Stromal cell of bone marrow (primary cell): ENCODE measurements around the gene CACHD1.
"Not testable (repeated sequence)": the region's sequence is repeated elsewhere in the genome, so short reads cannot be mapped to it uniquely, and the experiment has no call there.

Experiments used
- DNase-seq: peaks from one replicate; pipeline ENCODE4 v3.0.0-alpha.2; 2012; ENCODE audit warnings: low read depth

Gene CACHD1

DNA sequence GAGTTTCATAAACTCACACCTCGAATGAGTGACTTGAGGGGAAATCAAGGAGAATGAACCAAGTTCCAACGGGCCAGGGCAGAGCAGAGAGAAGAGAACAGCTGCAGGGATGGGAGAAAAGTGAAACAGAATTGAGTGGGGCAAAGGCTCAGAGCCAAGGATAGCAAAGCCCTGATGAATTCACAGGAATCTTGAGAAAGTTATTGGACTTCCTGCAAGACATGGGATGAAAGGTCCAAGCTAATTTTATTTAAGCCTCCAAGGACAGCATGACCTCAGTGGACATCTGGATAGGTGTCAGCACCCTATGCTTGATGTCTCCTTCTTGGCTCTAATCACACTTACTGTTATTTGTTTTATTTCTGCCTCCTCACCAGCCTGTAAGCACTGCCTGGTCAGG, 232.0 kb downstream of the CACHD1 start:
- DNase-seq: no peak

DNA sequence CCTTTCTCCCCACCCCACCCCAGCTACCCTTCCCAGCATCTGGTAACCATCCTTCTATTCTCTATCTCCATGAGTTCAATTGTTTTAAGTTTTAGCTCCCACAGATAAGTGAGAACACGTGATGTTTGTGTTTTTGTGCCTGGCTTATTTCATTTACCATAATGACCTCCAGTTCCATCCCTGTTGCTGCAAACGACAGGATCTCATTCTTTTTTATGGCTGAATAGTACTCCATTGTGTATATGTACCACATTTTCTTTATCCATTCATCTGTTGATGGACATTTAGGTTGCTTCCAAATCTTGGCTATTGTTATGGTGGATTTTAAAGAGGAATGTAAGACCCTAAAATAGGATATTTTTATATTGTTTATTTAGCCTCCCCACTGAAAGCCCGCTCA, 232.7 kb downstream of the CACHD1 start:
- not testable (repeated sequence) for DNase-seq

DNA sequence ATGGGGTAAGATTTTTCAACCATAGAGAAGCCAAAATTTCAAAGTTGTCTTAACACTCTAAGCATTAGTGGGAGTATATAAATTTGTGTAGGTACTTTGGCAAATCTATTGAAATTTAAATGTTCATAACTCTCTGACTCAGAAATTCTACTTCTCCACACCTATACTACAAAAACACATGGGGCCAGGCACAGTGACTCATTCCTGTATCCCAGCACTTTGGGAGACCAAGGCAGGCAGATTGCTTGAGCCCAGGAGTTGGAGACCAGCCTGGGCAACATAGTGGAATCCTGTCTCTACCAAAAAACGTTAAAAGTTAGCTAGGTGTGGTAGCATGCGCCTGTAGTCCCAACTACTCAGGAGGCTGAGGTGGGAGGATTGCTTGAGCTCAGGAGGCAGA, 233.7 kb downstream of the CACHD1 start:
- DNase-seq: no peak

DNA sequence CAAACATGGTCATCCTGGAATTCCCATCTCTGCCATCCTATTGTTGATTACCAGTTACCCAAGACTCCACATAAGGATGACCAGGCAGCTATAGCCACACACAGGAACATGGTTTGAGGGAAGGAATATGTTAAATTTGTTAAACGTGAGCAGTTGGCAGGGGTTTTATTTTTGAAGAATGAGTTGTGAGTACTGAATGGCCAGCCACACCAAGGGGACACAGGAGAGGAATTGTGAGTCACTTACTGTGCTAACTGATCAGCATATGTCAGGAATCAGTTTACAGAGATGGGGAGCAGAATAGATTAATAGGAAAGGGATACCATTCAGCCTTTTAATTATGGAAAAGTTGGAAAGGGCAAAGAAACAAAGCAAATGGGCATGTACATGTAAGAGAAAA, 235.7 kb downstream of the CACHD1 start:
- DNase-seq: no peak

DNA sequence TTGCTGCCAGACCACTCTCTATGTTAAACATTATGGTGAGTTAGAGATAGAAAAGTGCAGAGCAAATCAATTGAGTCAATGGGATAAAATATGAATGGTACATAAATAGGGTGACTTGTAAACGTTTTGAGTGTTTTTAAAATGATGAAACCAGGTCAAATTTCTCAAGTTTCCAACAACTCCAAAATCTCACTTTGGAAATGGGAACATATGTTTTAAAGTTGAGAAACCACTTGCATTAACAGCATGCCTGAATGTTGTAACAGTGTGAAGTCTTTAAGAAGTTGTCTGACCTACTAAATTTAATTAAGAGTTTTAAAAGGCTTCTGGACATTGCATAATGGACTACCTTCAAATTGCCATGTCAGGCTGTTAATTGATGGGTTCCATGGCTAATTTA, 241.3 kb downstream of the CACHD1 start:
- no peak for DNase-seq

DNA sequence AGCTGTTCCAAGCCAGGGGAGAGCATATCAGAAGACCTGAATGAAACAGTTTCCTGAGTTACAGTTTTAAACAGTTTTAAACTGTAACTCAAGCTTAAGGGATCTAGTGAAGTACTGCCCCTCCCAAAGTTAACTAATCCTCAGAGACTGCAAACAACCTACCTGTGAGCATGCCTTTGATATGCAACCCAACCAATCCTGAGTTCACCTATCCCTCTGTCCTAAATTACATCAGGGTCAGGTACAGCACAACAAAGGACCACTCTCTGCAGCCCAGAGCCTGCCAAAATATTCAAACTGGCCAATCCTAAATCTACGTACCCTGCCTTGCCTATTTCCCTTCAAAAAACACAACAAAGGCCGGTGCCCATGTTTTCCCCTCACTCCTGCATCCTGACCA, 242.1 kb downstream of the CACHD1 start:
- no peak for DNase-seq

DNA sequence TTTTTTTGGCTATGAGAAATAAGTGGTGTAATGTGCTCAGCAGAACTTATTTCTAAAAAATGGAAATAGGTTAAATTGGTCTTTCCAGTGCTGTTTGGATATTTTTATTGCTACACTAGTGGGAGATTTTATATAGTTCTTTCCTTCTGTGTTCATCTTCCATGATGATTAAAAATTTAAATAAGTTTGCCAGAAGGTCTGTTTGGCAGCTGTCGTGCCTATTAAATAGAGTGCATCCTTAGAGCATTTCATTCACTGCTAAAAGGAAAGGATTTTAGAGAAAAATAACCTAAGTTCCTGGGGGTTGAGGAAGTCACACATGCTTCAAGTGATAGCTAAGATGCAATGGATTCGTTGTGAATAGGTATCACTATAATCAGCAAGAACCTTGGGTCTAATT, 245.3 kb downstream of the CACHD1 start:
- no peak for DNase-seq

DNA sequence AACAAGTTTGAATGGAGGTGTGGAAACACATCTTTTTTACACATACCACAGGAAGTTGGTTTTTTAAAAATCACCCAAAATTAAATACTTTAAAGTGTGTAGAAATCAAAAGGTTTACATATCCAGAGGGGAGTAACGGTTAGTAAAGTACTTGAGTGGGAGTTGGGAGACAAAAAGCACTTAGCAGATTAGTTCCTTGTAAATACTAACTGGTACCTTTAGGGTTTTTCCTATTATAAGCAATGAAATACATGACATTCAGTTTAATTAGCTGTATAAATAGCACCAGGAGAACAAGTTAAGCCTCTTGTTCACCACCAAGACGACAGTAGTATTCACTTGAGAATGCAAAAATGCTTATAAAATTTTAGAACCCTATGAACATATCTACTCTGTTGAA, 251.2 kb downstream of the CACHD1 start:
- DNase-seq: no peak

DNA sequence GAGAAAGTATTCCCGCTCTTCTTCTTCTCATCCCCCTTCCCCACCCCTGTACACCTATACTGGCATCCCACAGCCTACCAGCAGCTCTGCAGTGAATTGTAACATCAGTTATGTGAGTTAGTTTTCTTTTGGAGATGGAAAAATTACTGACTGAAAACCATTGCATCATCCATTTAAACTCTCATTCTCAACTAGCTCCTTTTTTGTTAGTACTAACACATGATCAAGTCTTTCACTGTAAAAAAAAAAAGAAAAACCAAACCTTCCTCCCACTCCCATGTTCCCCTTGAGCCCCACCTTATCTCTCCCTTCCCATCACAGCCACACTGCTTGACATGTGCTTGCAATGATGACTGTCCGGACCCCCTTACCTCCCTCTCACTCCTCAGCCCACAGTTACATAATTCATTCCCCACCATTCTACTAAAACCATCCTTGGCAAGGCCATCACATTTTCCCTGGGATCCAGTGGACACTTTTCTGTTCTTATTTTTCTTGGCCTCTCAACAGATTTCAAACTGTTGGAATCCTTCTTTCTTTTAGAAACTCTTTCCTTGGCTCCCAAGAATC, 251.7 kb downstream of the CACHD1 start:
- DNase-seq: no peak

DNA sequence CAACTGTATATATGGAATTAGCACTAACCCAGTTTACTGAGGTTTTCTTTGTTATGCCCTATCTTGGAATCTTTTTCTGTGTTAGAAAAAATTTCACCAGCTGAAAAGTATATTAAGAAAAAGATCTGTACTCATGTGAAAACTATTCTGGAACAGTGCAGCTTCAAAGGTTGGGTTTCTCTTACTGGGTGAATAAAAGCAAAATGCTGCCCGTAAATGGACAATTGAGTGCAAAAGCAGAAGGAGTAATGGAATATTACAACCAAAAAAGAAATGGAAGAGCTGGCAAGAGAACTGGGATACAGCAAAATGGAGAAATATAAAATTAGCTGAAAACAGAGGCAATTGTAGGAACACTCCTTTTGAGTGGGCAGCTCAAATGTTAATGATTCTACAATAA, 257.9 kb downstream of the CACHD1 start:
- no peak for DNase-seq

DNA sequence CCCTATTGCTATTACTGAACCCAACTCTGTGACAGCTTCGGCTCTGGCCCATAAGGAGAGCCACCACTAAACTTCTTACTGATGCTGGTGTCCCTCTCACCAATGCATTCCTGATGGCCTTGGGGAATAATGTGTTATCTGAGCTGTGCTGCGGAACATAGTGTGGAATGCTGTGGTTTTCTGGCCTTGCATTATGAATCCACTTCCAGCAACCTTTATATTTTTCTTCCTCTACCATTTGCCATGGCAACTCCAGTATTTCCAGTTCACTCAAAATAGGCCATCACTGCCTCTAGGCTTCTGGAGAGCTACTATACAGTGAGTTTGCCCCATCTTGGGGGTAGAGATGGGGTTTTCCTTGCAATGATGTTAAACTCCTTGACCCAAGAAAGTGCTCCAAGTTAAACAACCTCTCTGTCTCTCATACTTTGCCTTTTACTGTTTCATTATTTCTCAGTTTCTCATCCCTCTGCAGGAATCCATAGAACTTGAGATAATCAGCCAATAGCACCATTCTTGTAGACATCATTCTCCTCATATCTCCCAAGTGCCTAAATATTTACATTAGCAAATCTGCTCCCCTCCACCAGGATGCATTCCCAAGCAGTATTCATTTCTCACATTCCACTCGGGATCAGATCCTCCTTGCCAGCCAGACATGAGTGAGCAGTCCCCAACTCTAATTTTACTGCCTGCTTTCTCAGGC, 263.8 kb downstream of the CACHD1 start:
- DNase-seq: peak; percentile 41

DNA sequence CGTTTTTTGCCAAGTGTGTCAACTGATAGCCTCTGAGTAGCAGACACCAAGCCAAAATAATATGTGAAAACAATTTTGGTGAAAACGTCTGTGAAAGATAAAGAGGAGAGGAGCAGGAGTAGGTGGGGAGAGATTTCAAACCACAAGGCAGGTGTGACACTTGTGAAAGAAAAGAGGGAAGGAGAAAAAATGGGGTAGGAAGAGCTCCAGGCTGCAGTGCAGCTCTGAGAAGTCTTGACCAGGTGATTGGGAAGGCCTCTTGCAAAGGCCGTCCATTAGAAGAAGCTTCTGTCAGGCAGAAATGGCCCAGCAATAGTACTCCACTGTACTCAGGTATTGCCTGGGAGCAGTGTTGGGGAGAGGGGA, 264.3 kb downstream of the CACHD1 start:
- no peak for DNase-seq

DNA sequence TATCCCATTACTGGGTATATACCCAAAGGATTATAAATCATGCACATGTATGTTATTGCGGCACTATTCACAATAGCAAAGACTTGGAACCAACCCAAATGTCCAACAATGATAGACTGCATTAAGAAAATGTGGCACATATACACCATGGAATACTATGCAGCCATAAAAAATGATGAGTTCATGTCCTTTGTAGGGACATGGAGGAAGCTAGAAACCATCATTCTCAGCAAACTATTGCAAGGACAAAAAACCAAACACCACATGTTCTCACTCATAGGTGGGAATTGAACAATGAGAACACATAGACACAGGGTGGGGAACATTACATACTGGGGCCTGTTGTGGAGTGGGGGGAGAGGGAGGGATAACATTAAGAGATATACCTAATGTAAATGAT, 270.8 kb downstream of the CACHD1 start:
- DNase-seq: not testable (repeated sequence)
